AG04450 (cell line): ENCODE measurements around the gene TEX261. TPM values are rescaled to one million over a fixed set of nuclear protein-coding genes. Genes with fewer than 3 reads are reported as not detected.

Source experiments
- CTCF ChIA-PET: fragments of 300-600, 350-600 bp; formaldehyde crosslinking; extraction: SDS; loops from one replicate; lab custom pipeline; 2022; ENCODE audit warnings: antibody characterized with exemption, inconsistent platforms; lab: Charles Lee
- POLR2A ChIA-PET: fragments of 350-600 bp; formaldehyde crosslinking; extraction: SDS; loops from one replicate; lab custom pipeline; 2021; ENCODE audit warnings: antibody characterized with exemption, inconsistent platforms; lab: Yijun Ruan, JAX
- DNase-seq: peaks from one replicate; pipeline ENCODE4 v3.0.0-alpha.2; 2011; ENCODE audit warnings: low read depth, low spot score
- H3K27ac ChIP-seq: one replicate; pipeline ENCODE4 v1.5.1; 2012; ENCODE audit warnings: low read depth, low read length, control low read depth
- H3K27me3 ChIP-seq: one replicate; pipeline ENCODE4 v1.6.0; 2012; ENCODE audit warnings: low read length; ENCODE audit not compliant: control insufficient read depth, insufficient read depth
- H3K4me3 ChIP-seq: 2 replicates; pipeline ENCODE4 v1.5.1; 2011; ENCODE audit warnings: mild to moderate bottlenecking, low read depth, low read length, control low read depth
- H3K9me3 ChIP-seq: 2 replicates; pipeline ENCODE4 v1.5.1; 2012; ENCODE audit warnings: low read length; ENCODE audit not compliant: control insufficient read depth, insufficient read depth
- CTCF ChIP-seq: IDR thresholded peaks from 2 replicates; pipeline ENCODE4 v1.5.1; 2011; ENCODE audit warnings: low read depth, low read length, control low read depth, inconsistent platforms
- polyA plus RNA-seq: library from polyadenylated mRNA; depleted of rRNA; stranded (reverse); fragments of >200 nt; gene quantifications from 2 replicates; pipeline ENCODE4 v1.2.3, GENCODE V29; 2011

The TEX261 gene
- polyA plus RNA-seq, 1 experiment, result 106 TPM

- no peak for TF ChIP-seq CTCF
- no peaks in the 10 kb centered on the region for H3K9me3 ChIP-seq
- ChIA-PET POLR2A (no interaction called here), CTCF (no interaction called here)
- no peak for DNase-seq
- H3K27me3 ChIP-seq, result peaks cover 13% of the 10 kb centered on the region
- H3K4me3 ChIP-seq, result no peak overlapping the region
- no peak overlapping the region for H3K27ac ChIP-seq
These were observed 10.9 kb upstream of the TEX261 start for GRCh38 chr2:71005271-71006202.

GRCh38 chr2:71004857-71005256 is 10.2 kb upstream of the TEX261 start:
- no peak for DNase-seq
- Histone ChIP-seq H3K9me3 (no peaks in the 10 kb centered on the region), H3K4me3 (no peak overlapping the region), H3K27me3 (peaks cover 13% of the 10 kb centered on the region), H3K27ac (no peak overlapping the region)
- no peak for TF ChIP-seq CTCF
- POLR2A ChIA-PET, result no interaction called here
- CTCF ChIA-PET, result interaction anchor here (1.0 kb wide), 1 partner anchor 58 kb away, joined by 4 read pairs; no protein-coding TSS in a partner anchor

GRCh38 chr2:71003966-71004755 is 9.5 kb upstream of the TEX261 start:
- ChIA-PET POLR2A (no interaction called here), CTCF (interaction anchor here (1.0 kb wide), 1 partner anchor 57 kb away, joined by 4 read pairs; no protein-coding TSS in a partner anchor)
- H3K27ac ChIP-seq, result no peak overlapping the region
- no peak overlapping the region for H3K4me3 ChIP-seq
- TF ChIP-seq CTCF, result no peak
- H3K27me3 ChIP-seq, result peaks cover 13% of the 10 kb centered on the region
- DNase-seq, result no peak
- H3K9me3 ChIP-seq, result no peaks in the 10 kb centered on the region

- H3K27me3 ChIP-seq, result peaks cover 13% of the 10 kb centered on the region
- no peaks in the 10 kb centered on the region for H3K9me3 ChIP-seq
- ChIA-PET CTCF (no interaction called here), POLR2A (no interaction called here)
- H3K4me3 ChIP-seq, result no peak overlapping the region
- TF ChIP-seq CTCF, result no peak
- no peak overlapping the region for H3K27ac ChIP-seq
- DNase-seq, result no peak
These were observed 8.7 kb upstream of the TEX261 start for GRCh38 chr2:71003396-71003795.
